HG02938 (cell line): ENCODE measurements around the gene TMEM208.

Source experiments
- ATAC-seq: cut with Tn5 transposase; IDR thresholded peaks from one replicate; pipeline ENCODE4 v1.9.1; 2021; ENCODE audit warnings: mild to moderate bottlenecking, moderate library complexity; ENCODE audit not compliant: unreplicated experiment

TMEM208 gene

GRCh38 chr16:67271446-67271845, 44.5 kb downstream of the TMEM208 start:
- ATAC-seq, result no peak

GRCh38 chr16:67275321-67275720, 48.4 kb downstream of the TMEM208 start:
- ATAC-seq, result no peak

- no peak for ATAC-seq
Measured at GRCh38 chr16:67277294-67277998, 50.5 kb downstream of the TMEM208 start.

GRCh38 chr16:67277999-67278772, 51.3 kb downstream of the TMEM208 start:
- no peak for ATAC-seq
